Naive thymus-derived CD4-positive, alpha-beta T cell (primary cell): ENCODE measurements around the gene SHANK3. TPM values are rescaled to one million over a fixed set of nuclear protein-coding genes. Genes with fewer than 3 reads are reported as not detected.

ENCODE experiments used
- polyA plus RNA-seq, 2 donors: library from polyadenylated mRNA; unstranded; fragments of 300-500 nt; fragmentation: Illumina TruSeq; gene quantifications; one replicate each; pipeline ENCODE4 v1.2.3, GENCODE V29; 2021
- total RNA-seq, 6 experiments: library from RNA in 5 of 6; stranded (reverse) in 5 of 6; gene quantifications; 1 replicate in 5 of 6; 2 replicates in 1 of 6; pipeline ENCODE4 v1.2.3 and lab custom pipeline; 2021 to 2026

SHANK3 gene
- total and polyA plus RNA-seq, 7 experiments from 2014 or later = 0.07 to 0.73 (median 0.16) TPM; not detected in 4

Other genes starting within 250 kb of the SHANK3 start
- gene SBF1, start 197.8 kb upstream of the SHANK3 start, total RNA-seq = 100 to 1,000 TPM; 161 to 209 (median 181) TPM
- gene SBF1, start 197.8 kb upstream of the SHANK3 start, polyA plus RNA-seq = 10 to 100 TPM; 15.2 to 40.2 TPM
- gene ADM2, start 191.3 kb upstream of the SHANK3 start, total RNA-seq = 1 to 10 TPM; 1.3 to 4.5 (median 4.0) TPM
- gene ADM2, start 191.3 kb upstream of the SHANK3 start, polyA plus RNA-seq = under 1 TPM; 0.24 to 0.44 TPM
- gene MIOX, start 186.0 kb upstream of the SHANK3 start, total RNA-seq = under 1 TPM in 1 of 5 experiments, not detected in 4; 0.22 TPM
- gene MIOX, start 186.0 kb upstream of the SHANK3 start, polyA plus RNA-seq = not detected
- 100 to 1,000 TPM; 101 to 133 (median 118) TPM for gene LMF2, start 165.1 kb upstream of the SHANK3 start, total RNA-seq
- 10 to 100 TPM; 15.0 to 25.5 TPM for gene LMF2, start 165.1 kb upstream of the SHANK3 start, polyA plus RNA-seq
- gene NCAPH2, start 164.6 kb upstream of the SHANK3 start, total RNA-seq = 100 to 1,000 TPM in 2 of 5 experiments, 10 to 100 TPM in 3; 74.3 to 135 (median 91.1) TPM
- gene NCAPH2, start 164.6 kb upstream of the SHANK3 start, polyA plus RNA-seq = 10 to 100 TPM; 37.8 to 46.6 TPM
- 10 to 100 TPM in 1 of 5 experiments, 1 to 10 TPM in 4; 2.2 to 12.0 (median 5.5) TPM for gene SCO2, start 147.2 kb upstream of the SHANK3 start, total RNA-seq
- 1 to 10 TPM; 4.9 to 9.4 TPM for gene SCO2, start 147.2 kb upstream of the SHANK3 start, polyA plus RNA-seq
- 100 to 1,000 TPM in 2 of 5 experiments, 10 to 100 TPM in 1, 1 to 10 TPM in 2; 5.4 to 161 (median 20.4) TPM for gene TYMP, start 142.8 kb upstream of the SHANK3 start, total RNA-seq
- gene TYMP, start 142.8 kb upstream of the SHANK3 start, polyA plus RNA-seq = 1 to 10 TPM; 2.7 to 2.8 TPM
- 10 to 100 TPM in 1 of 5 experiments, 1 to 10 TPM in 4; 4.4 to 17.2 (median 6.8) TPM for gene KLHDC7B, start 126.9 kb upstream of the SHANK3 start, total RNA-seq
- gene KLHDC7B, start 126.9 kb upstream of the SHANK3 start, polyA plus RNA-seq = 10 to 100 TPM in 1 of 2 donors, 1 to 10 TPM in 1; 7.8 to 10.0 TPM
- gene SYCE3, start 109.9 kb upstream of the SHANK3 start, total RNA-seq = not detected
- gene SYCE3, start 109.9 kb upstream of the SHANK3 start, polyA plus RNA-seq = not detected
- gene CPT1B, start 94.4 kb upstream of the SHANK3 start, total RNA-seq = 100 to 1,000 TPM in 1 of 5 experiments, 10 to 100 TPM in 4; 43.9 to 108 (median 66.7) TPM
- 1 to 10 TPM in 1 of 2 donors, under 1 TPM in 1; 0.32 to 2.8 TPM for gene CPT1B, start 94.4 kb upstream of the SHANK3 start, polyA plus RNA-seq
- 100 to 1,000 TPM; 121 to 214 (median 191) TPM for gene CHKB, start 90.0 kb upstream of the SHANK3 start, total RNA-seq
- 10 to 100 TPM; 24.2 to 29.4 TPM for gene CHKB, start 90.0 kb upstream of the SHANK3 start, polyA plus RNA-seq
- under 1 TPM; 0.24 to 0.64 (median 0.38) TPM for gene MAPK8IP2, start 72.0 kb upstream of the SHANK3 start, total RNA-seq
- not detected for gene MAPK8IP2, start 72.0 kb upstream of the SHANK3 start, polyA plus RNA-seq
- 10 to 100 TPM; 64.3 to 96.3 (median 68.7) TPM for gene ARSA, start 44.7 kb upstream of the SHANK3 start, total RNA-seq
- gene ARSA, start 44.7 kb upstream of the SHANK3 start, polyA plus RNA-seq = 10 to 100 TPM in 1 of 2 donors, 1 to 10 TPM in 1; 7.1 to 12.3 TPM
- not detected for gene ACR, start 65.4 kb downstream of the SHANK3 start, total RNA-seq
- not detected for gene ACR, start 65.4 kb downstream of the SHANK3 start, polyA plus RNA-seq
- gene RABL2B, start 110.8 kb downstream of the SHANK3 start, total RNA-seq = 10 to 100 TPM; 40.8 to 81.7 (median 51.1) TPM
- 10 to 100 TPM; 24.3 to 32.1 TPM for gene RABL2B, start 110.8 kb downstream of the SHANK3 start, polyA plus RNA-seq